ENCODE measurements around the gene TAOK2.

Gene TAOK2

DNA sequence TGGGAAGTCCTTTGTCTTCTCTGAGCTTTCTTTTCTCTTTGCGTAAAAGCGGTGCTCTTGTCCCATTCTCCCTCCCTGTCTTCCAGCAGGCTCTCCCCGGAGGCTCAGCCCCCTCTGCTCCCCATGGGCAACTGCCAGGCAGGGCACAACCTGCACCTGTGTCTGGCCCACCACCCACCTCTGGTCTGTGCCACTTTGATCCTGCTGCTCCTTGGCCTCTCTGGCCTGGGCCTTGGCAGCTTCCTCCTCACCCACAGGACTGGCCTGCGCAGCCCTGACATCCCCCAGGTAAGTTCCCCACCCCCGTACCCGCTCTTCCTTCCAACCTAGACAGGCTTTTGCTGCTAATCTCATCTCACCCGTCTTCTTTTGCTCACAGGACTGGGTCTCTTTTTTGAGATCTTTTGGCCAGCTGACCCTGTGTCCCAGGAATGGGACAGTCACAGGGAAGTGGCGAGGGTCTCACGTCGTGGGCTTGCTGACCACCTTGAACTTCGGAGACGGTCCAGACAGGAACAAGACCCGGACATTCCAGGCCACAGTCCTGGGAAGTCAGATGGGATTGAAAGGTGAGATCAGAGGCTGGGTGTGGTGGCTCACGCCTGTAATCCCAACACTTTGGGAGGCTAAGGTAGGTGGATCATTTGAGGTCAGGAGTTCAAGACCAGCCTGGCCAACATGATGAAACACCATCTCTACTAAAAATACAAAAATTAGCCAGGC, 10.5 kb upstream of the TAOK2 start:
- no peak for DNase-seq (ENCODE audit: low read depth)

DNA sequence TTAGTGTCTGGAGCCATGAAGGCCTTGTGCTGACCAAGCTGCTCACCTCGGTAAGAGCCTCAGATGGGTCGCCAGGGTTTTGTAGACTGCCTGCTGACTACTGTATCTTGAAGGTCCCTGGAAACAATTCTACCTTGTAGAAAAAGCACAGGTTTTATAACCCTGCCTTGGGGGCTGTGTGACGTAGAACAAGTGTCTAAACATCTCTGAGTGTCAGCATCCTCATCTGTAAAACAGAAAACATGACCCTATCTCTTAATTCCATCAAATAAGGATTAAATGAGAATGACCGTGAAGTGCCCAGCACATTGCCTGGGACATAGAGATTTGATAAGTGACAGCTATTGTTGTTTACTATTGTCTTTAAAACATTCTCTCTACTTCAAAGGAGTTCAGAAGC, 5.5 kb upstream of the TAOK2 start:
- no peak for DNase-seq (ENCODE audit: low read depth)

DNA sequence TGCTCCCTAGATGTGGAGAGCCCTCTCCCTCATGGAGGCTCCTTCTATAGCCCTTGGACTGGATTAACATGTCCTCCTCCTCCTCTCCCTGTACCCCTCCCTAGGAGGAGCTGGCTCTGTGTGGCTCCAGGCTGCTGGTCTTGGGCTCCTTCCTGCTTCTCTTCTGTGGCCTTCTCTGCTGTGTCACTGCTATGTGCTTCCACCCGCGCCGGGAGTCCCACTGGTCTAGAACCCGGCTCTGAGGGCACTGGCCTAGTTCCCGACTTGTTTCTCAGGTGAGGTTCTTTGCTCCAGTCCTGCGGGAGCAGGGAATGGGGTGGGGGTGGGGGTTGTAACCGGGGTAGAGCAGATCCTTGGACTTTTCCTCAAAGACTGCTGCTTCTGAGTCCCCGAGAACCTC, 2.4 kb upstream of the TAOK2 start:
- no peak for DNase-seq (ENCODE audit: low read depth)

DNA sequence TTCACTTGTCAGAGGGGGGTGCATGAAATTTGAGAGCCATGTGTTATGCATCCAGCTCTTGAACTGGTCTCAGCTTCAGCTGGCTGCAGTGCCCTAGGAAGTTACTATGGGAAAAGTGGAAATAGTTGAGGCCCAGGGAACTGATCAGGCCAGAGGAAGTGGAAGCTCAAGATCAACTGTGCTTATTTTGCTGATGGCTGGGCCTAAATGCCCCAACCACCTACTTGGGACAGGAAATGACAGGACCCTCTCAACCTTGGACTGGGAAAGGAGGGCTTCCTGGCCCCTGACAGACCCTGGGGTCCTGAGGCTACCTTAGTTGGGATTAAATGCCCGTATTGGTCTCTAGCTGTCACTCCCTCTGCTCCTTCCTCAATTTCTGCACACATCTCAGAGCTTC, 1.2 kb upstream of the TAOK2 start:
- no peak for DNase-seq (ENCODE audit: low read depth)

DNA sequence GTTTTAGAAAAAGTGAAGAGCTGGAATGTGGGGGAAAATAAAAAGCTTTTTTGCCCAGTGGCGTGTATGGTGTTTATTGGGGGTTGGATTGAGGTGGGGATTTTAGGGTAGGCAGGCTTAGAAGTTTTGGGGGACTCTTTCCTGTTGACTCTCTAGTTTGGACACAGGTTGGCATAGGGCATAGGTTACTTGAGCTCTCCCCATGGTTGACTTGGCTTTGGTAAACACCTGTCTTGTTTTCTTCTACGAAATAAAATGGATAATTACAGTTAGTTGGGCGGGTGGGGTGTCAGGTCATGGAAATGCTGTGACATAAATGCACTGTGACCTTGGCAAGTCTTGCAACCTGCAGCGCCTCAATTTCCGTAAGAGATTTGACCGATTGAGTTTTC, 680 bp upstream of the TAOK2 start:
- no peak for DNase-seq (ENCODE audit: low read depth)

DNA sequence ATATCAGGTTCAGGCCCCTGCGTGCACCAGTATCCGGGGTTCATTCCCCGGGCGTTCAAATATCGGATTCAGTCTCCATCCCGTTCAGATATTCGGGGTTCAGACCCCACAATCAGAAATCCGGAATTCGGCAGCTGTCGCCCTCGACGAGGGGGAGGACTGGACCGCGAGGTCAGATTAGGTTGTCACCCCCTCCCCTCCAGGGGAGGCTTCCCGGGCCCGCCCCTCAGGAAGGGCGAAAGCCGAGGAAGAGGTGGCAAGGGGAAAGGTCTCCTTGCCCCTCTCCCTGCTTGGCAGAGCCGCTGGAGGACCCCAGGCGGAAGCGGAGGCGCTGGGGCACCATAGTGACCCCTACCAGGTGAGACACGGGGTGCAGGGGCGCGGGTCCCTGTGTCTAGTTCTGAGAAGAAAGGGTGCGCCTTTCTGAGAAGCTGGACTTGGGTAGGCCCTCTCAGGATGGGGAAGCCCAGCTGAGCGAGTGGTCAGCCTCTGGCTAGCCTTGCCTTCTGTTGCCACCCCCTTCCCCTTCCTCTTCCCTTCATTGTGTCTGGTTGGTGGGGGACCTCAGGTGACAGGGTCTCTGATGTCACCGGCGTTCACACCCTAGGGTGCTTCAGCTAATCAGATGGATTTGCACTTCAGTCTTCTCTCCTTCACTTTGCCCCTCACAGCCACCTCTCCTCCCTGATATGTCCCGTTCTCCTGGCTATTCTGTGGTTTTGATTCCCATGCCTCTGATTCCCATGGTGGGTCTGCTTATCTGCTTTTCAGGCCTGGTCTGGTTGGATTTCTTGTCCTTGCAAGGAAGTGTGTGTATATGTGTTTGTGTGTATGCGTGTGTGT, 844 bp downstream of the TAOK2 start:
- no peak for DNase-seq (ENCODE audit: low read depth)

DNA sequence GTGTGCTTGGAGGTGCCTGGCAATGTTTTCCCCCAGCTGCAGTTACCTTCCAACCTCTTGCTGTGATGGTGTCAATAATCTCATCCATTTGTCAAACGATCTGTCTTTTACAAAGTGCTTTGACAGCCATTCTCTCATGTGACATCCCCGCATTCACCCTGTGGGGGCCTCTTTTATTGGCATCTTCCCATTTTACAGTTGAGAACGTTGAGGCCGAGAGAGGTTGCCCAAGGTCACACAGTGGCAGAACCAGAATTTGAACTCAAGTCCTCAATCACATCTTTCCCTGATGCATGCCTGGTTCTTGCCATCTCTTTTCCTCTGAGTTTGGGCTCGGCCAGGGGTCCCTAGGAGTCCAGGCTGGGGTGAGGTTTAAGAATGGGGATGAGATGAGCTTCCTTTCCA, 1.5 kb downstream of the TAOK2 start:
- no peak for DNase-seq (ENCODE audit: low read depth)

DNA sequence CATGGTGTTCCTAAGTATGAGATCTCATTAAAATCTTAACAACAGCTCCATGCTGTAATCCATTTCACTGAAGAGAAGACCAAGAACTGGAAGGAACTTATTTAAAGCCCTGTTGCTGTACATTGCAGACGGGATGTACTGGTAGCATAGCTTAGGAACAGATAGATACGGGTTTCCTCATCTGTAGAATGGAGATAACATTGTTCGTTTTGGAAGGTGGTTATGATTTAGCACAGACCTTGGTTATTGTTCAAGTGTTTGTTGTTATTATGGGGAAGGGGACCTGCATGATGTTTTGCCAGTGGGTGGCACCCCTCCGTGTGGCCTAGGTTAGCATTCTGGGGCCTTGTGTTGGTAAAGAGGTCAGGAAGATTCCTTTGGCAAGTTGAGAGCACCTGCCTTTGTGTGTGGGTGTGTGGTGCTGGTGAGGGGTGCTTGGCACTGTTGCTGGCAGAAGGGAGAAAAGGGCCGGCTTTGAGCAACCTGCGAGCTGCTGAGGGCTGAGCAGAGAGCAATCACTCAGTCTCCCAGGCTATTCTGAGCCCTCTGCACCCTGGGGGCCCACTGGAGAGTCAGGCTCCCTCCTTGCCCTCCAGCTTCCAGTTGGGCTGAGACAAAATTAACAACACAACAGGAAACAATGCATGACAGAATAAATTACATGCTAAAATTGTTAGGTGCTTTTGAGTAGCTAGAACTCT, 2.3 kb downstream of the TAOK2 start:
- DNase-seq (ENCODE audit: low read depth) = no peak

DNA sequence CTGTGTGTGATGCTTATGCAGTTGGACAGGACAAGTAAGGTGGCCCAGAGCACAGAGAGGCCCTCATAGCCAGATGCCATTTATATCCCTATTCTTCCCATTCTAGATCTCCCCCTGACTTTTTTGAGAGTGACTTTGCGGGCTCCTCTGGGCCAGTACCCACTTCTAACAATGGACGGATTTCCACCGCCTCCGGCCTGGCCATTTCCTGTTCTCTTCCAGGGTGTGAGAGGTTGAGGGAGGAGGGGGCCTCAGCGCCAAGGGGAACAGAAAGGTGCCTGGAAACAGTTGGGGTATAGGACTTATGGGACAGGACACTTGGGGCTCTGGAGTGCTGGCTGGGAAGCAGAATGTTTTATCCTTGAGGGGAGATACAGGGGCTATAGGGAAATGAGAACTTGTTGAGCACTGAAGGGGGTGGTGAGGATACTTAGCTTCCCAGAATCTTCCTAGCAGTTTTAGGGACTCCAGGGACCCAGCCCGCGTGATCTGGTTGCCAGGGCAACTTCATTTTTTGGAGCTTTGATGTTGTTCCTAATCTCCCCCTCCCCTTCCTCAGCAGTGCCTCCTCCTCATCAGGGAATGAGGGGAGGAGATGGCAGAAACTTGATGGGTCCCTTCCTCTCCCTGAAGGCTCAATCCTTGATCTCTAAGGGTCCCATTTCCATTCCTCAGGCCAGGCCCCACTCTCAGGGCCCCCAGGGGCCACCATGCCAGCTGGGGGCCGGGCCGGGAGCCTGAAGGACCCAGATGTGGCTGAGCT, 3.6 kb downstream of the TAOK2 start:
- no peak for DNase-seq (ENCODE audit: low read depth)

DNA sequence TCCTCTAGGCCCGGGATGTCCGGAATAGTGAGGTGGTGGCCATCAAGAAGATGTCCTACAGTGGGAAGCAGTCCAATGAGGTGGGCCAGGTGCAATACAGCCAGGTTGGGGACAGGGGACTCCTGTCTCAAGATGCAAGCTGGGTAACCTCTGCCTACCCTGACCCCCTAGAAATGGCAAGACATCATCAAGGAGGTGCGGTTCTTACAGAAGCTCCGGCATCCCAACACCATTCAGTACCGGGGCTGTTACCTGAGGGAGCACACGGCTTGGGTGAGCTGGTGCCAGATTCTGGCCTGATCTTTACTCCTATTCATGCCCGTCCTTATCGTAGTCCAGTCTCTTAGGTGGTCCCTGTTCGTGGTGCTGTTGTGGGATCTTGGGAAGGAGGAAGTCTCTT, 4.4 kb downstream of the TAOK2 start:
- DNase-seq (ENCODE audit: low read depth) = no peak

DNA sequence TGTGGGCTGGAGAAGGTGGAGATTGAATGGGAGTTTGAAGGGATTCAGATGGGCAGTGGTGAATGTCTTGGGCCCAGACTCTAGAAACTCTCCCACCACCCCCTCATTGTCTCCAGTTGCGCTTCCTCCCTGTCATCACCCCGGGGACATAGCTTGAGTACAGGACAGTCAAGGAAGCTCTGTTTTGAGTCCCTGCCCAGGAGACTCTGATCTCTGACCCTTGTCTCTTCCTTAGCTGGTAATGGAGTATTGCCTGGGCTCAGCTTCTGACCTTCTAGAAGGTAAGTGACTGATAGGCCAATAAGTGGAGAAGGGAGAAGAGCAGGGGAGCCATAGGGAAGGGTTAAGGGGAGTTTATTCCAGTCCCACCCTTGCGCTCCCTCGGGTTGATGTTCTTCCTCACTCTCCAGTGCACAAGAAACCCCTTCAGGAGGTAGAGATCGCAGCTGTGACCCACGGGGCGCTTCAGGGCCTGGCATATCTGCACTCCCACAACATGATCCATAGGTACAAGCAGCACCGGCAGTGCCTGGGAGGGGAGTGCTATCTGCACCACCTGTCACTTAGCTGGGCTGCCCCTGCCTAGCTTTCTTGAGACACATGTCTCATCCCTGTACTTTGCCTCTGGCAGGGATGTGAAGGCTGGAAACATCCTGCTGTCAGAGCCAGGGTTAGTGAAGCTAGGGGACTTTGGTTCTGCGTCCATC, 5.0 kb downstream of the TAOK2 start:
- no peak for DNase-seq (ENCODE audit: low read depth)

DNA sequence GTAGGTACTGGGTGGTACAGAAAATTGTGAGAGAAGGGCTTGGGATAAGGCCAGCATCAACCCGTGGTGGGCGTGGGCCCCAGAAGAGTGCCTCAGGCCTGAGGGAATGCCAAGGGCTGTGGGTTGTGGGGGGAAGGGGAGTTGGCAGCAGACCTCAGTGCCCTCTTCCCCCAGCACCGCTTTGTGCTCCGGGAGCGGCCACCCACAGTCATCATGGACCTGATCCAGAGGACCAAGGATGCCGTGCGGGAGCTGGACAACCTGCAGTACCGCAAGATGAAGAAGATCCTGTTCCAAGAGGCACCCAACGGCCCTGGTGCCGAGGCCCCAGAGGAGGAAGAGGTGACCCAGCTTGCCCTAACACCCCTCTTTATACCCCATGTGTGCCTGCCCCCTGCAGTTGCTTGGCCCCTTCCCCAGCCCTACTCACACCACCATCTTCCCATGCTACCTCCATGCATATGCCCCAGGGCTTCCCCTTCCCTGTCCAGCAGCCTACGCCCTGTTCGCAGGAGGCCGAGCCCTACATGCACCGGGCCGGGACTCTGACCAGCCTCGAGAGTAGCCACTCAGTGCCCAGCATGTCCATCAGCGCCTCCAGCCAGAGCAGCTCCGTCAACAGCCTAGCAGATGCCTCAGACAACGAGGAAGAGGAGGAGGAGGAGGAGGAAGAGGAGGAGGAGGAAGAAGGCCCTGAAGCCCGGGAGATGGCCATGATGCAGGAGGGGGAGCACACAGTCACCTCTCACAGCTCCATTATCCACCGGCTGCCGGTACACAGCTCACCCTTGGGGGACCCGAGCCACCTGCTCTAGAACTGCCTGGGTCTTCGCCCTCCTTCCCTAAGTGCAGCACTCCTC, 9.1 kb downstream of the TAOK2 start:
- no peak for DNase-seq (ENCODE audit: low read depth)

DNA sequence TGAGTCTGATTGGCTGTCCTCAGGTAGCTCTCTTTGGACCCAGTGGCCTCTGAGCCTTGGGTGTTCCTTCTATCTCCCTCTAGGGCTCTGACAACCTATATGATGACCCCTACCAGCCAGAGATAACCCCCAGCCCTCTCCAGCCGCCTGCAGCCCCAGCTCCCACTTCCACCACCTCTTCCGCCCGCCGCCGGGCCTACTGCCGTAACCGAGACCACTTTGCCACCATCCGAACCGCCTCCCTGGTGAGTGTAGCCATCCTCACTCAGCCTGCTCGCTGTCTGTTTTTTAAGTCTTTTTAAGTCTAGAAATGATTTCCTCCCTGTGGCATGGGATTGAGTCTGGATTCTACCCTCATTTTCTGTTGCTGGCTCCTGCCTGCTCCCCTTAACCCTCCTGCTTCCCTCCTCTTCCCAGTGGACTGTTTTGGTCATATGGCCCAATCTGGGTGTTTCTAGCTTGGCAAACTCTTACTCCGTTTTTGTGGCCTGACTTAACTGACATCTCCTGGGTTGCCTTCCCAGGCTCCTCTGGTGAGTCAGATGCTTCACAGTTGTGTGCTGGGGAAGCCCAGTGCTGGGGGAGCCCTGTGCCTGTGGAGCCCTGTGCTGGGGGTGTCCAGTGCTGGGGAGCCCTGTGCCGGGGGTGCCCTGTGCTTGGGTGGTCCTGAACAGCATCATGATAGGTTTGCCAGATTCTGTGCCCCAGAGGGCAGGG, 9.9 kb downstream of the TAOK2 start:
- peak; percentile 45 for DNase-seq (ENCODE audit: low read depth)

DNA sequence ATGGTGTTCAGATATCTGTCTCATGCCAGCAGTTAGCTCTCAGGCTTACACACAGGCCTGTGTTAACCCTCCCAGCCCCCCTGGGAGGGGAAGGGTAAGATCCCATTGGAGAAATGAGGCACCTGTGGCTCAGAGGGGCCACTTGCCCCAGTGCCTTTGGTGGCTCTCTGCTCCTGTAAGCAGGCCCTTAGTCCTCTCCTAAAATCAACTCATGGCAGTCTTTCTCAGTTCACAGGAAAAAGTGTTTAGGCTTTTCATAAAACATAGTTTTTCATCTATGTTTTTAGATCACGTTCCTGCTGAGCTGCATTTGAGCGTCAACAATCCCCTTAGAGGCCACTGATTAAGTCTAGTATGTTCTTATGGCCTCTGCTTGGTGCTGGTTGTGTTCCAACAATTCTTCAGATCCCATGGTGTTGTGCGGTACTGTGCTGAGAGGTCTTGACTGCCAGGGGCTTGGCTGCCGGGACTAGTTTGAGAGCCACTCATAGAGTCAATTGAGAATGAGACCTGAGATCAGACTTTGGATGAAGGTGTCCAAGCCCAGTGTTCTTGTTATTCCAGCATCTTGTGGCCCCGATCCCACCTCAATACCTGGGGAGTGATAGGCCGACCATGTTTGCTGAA, 10.6 kb downstream of the TAOK2 start:
- DNase-seq (ENCODE audit: low read depth) = no peak

DNA sequence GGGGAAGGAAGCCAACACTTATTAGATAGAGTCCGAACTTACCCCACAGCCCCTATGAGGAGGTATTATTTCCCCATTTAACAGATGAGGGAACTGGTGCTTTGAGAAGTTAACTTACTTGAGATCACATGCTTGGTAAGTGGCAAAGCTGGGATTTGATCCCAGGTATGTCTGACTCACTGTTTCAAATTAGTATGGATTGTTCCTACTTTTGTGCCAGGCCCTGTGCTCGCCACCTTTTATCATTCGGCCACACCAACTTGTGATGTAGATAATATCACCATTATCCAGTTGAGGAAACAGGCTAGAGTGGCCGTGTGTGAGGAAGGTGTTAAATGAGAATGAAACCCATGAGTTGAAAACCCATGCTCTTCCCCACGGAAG, 11.1 kb downstream of the TAOK2 start:
- DNase-seq (ENCODE audit: low read depth) = no peak

DNA sequence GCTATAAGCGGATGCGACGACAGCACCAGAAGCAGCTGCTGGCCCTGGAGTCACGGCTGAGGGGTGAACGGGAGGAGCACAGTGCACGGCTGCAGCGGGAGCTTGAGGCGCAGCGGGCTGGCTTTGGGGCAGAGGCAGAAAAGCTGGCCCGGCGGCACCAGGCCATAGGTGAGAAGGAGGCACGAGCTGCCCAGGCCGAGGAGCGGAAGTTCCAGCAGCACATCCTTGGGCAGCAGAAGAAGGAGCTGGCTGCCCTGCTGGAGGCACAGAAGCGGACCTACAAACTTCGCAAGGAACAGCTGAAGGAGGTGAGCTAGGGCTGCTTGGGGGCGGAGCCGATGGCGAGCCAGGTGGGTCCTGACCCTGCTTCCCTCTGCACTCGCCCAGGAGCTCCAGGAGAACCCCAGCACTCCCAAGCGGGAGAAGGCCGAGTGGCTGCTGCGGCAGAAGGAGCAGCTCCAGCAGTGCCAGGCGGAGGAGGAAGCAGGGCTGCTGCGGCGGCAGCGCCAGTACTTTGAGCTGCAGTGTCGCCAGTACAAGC, 11.7 kb downstream of the TAOK2 start:
- no peak for DNase-seq (ENCODE audit: low read depth)

DNA sequence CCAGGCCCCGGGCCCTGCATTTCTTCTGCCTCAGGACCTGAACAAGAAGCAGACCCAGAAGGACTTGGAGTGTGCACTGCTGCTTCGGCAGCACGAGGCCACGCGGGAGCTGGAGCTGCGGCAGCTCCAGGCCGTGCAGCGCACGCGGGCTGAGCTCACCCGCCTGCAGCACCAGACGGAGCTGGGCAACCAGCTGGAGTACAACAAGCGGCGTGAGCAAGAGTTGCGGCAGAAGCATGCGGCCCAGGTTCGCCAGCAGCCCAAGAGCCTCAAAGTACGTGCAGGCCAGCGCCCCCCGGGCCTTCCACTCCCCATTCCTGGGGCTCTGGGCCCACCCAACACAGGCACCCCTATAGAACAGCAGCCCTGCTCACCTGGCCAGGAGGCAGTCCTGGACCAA, 12.6 kb downstream of the TAOK2 start:
- no peak for DNase-seq (ENCODE audit: low read depth)

DNA sequence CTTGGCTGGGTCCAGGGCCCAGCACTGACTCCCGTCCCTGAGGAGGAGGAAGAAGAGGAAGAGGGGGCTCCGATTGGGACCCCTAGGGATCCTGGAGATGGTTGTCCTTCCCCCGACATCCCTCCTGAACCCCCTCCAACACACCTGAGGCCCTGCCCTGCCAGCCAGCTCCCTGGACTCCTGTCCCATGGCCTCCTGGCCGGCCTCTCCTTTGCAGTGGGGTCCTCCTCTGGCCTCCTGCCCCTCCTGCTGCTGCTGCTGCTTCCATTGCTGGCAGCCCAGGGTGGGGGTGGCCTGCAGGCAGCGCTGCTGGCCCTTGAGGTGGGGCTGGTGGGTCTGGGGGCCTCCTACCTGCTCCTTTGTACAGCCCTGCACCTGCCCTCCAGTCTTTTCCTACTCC, 13.3 kb downstream of the TAOK2 start:
- no peak for DNase-seq (ENCODE audit: low read depth)

DNA sequence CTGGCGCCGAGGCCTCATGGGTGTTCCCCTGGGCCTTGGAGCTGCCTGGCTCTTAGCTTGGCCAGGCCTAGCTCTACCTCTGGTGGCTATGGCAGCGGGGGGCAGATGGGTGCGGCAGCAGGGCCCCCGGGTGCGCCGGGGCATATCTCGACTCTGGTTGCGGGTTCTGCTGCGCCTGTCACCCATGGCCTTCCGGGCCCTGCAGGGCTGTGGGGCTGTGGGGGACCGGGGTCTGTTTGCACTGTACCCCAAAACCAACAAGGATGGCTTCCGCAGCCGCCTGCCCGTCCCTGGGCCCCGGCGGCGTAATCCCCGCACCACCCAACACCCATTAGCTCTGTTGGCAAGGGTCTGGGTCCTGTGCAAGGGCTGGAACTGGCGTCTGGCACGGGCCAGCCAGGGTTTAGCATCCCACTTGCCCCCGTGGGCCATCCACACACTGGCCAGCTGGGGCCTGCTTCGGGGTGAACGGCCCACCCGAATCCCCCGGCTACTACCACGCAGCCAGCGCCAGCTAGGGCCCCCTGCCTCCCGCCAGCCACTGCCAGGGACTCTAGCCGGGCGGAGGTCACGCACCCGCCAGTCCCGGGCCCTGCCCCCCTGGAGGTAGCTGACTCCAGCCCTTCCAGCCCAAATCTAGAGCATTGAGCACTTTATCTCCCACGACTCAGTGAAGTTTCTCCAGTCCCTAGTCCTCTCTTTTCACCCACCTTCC, 13.9 kb downstream of the TAOK2 start:
- no peak for DNase-seq (ENCODE audit: low read depth)

Measured in GM04503 (cell line).